ENCODE measurements around the gene KCNC4.

KCNC4 gene

DNA sequence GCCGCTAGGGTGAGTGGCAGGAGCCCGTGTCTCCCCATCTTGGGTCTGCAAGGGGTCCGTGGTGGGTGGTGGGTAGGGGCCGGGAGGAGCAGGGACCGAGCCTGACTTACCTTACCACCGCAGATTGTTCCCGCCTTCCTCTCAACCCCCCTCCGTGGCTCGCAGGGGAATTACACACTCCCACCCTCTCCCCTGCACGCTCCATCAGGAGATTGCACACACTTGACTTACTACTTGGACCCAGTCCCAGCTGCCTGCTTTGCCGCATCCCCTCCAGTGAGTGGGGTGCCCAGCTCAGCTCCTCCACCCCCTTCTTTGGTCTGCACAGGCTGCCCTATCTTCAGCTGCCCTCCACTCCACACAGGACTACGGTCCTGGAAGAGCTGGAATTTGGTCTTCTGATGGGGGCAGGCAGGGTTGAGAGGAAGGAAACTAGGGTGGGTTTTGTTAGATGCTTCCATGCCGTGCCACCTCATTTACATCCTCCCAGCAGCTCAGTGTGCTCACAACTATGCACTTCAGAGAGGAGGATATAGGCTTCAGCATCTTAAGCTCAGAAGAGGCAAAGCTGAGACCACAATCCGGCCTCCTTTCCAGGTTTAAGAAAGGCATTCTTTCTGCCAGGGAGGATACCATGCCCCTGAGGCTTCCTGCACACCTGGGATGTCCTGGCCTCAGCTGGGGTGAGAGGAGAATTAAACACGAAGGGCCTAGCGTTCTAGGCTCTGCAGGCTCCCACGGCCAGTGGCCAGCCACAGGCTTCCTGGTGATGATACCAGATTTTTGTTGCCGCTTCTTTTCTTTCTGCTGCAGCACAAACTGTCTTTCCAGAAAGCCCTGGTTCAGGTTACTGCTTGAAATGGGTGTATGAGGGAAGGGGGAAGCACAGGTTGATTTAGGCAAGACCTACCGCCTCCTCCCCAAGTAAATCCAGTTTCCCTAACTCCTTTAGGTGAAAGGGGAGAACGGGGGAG is 2.3 kb downstream of the KCNC4 start:
- DNase-seq, result no peak

DNA sequence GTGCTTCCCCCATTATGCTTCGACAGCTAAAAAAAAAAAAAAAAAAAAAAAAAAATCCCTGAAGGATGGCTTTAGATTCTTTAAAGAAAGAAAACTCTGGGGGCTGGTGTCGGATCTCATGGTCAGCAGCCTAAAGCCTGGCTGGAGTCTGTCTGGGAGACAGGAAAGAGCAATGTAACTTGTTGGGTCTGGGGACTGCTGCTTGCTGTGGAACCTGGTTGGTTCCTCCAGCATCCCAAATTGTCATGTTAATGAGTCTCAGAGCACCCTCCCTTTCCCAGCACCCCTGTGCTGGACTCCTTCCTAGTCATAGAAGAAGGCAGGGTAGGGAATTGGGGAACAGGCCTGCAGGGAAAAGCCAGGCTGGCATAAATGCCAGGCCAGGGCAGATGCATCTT is 3.0 kb downstream of the KCNC4 start:
- DNase-seq, result no peak

DNA sequence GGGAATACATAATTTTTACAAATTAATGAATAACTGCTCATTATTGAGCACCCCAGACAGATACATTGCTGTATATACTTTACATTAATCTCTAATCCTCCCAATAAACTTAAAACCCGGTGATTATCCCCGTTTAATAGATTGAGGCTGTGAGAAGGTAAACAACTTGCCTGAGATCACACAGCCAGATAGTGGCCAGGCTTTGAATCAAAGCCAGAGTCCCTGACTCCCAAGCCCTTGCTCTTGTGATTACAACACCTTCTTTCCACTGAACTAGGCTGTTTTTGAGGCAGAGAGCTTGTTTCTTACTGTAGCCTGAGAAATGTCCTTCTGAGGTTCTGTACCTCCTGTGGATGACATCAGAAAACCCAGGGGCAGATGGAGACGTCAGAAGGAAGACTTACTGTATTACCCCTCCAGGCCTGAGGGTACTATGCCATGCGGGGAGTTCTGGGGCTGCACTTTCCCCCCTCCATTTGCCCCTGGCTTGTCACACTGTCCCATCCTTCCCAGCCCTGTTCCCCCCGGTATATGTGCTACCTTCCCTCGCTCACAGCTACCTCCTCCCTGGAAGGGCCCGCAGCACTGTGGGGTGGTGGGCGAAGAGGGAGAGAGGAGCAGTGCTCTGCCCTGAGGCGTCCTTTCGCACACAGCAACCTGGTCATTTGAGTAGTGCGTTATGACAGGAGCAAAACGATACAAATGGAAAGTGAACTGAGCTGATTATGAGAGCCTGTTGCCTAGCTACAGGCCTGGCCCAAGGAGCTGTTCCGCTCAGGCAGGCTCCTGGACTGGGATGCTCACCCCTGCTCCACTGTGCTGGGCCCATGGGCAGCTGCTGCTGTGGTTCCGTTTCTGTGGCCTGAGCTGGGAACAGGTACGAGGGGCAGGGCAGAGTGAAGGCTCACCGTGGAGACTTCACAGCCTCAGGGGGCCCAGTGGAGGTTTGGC is 4.6 kb downstream of the KCNC4 start:
- DNase-seq, result no peak

DNA sequence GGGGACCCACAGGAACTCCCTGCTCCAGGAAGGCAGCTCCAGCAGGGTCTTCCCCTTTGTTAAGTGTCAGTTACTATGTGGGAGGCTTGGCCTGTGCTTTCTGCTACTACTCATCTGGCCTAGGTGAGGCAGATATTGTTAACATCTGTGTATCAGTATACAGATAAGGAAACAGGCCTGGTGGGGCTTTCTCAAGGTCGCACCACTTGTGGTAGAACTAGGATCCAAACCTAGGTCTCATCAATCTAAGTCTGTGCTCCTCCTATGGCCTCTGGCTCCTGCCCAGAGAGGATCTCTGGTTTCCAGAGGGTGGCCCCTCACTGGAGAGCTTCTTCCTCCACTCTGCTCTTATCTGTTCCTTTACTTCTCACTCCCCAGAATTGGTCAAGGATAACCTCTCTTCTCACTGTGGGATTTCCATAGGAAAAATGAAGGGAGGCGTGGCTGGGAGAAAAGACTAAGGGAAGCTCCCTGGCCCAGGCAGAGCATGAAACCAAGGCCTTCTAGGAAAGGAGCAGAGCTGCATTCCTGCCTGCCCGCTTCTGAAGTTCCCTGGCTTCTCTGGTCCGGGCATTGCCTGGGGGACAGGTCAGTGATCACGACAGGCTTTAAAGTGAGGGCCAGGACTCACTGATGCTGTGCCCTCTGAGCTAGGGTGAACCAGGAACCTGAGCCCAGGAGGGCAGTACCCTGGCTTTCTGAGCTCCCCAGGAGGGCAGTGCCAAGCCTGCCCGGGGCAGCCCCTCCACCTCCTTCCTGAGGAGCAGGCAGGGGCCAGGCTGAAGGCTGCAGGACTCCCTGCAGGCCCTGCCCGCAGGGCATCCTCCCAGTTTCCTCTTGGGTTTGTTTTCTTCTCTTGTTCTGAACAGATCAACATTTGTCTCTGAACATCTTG is 5.8 kb downstream of the KCNC4 start:
- DNase-seq, result no peak

DNA sequence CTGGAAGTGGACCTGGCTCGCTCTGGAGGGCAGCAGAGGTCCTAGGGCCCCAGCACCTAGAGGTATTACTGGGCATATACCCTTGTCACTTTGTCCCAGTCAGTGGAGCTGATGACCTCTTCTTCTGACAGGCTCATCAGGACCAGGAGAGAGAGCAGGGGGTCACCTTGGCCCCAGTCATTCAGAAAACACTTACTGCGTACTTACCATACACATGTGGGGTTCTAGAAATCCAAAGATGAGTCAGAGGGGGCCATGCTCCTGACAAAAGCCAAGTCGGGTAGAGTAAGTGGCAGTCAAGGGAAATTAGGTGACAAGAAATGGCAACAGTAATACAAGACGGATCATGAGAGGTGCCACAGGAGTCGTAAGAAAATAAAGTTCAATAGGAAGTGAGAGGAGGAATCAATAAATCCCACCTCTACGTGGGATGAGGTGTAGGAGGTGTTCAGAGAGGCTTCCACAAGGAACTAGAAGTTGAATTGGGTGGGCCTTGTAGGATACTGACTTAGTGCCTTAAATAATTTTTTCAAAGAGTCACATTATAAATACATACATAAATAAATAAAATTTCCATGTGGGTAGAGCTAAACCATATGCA is 6.8 kb downstream of the KCNC4 start:
- no peak for DNase-seq

DNA sequence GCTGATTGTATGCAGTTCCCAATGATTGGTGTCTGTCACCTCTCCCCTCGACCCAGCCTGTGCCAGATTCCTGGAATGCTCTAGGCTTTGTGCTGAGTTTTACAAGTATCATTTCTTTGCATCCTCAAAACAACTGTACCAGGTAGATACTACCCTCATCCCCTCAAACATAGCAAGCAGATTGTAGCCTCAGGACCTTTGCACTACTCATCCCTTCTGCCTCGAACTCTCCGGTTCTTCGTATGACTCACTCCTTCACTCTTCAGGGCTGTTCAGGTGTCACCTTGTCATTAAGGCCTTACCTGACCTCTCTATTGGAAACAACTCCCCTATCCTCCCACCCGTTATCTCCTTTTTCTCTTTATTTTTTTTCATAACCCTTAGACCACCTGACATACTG is 8.0 kb downstream of the KCNC4 start:
- DNase-seq, result no peak

DNA sequence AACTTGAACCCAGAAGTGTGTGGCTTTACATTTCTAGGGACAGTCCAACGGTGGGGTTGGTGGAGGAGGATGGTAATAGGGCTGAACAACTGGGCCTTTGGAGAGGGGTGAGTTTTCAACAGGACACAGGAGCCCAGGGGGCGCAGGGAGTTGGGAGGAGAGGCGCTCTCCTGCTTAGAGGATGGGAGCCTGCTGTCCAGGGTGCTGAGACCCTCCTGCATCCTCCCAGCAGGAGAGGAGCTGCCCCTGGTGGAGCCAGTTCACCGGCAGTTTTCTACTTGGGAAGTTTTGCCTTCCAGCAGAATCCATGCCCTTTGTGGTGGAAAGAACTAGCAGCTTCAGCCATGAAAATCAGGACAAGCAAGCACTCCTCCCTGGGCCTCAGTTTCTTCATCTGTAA is 8.6 kb downstream of the KCNC4 start:
- DNase-seq, result no peak

DNA sequence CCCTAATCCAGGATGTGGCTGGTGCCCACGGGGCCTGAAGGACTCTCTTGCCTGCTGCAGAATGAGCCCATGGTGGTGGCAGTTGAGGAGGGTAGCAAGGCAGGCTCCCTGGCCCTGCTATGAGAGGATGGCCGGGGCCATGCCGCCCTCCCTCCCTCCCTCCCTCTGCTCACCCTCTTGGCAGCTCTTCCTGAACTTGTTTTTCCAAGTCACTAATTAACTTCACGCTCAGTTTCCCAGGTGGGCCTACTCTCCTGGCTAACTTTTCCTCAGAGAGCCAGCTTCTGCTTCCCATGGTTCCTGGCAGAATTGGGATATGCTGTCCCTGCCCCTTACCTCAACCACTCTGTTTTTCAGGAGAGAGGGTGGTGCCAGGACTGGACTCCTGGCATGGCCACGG is 10.2 kb downstream of the KCNC4 start:
- DNase-seq, result no peak

DNA sequence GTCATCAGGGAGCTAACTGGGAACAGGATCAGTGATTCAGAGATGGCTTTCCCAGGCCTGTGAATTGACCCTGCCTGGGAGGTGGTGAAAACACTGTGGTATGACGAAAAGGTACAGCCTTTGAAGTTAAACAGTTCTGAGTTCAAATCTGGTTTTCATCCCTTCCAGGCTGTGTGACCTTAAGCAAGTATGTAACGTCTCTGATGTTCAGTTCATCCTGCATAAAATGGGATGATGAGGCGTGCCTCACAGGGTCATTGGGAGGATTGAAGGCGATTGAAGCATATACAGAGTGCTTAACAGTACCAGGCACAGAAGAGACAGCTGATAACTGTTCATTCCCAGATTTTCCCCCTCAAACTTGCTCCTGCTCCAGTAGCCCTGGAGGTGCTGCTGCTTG is 11.0 kb downstream of the KCNC4 start:
- no peak for DNase-seq

DNA sequence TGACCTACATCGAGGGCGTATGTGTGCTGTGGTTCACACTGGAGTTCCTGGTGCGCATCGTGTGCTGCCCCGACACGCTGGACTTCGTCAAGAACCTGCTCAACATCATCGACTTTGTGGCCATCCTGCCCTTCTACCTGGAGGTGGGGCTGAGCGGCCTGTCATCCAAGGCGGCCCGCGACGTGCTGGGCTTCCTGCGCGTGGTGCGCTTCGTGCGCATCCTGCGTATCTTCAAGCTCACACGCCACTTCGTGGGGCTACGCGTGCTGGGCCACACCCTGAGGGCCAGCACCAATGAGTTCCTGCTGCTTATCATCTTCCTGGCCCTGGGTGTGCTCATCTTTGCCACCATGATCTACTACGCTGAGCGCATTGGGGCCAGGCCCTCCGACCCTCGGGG is 13.0 kb downstream of the KCNC4 start:
- no peak for DNase-seq

DNA sequence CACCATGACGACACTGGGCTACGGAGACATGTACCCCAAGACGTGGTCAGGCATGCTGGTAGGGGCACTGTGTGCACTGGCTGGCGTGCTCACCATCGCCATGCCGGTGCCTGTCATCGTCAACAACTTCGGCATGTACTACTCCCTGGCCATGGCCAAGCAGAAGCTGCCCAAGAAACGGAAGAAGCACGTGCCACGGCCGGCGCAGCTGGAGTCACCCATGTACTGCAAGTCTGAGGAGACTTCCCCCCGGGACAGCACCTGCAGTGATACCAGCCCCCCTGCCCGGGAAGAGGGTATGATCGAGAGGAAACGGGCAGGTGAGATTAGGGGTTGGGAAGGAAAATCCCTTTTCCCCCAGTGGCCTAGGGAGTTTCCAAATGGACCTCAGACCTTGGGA is 13.5 kb downstream of the KCNC4 start:
- DNase-seq, result no peak

DNA sequence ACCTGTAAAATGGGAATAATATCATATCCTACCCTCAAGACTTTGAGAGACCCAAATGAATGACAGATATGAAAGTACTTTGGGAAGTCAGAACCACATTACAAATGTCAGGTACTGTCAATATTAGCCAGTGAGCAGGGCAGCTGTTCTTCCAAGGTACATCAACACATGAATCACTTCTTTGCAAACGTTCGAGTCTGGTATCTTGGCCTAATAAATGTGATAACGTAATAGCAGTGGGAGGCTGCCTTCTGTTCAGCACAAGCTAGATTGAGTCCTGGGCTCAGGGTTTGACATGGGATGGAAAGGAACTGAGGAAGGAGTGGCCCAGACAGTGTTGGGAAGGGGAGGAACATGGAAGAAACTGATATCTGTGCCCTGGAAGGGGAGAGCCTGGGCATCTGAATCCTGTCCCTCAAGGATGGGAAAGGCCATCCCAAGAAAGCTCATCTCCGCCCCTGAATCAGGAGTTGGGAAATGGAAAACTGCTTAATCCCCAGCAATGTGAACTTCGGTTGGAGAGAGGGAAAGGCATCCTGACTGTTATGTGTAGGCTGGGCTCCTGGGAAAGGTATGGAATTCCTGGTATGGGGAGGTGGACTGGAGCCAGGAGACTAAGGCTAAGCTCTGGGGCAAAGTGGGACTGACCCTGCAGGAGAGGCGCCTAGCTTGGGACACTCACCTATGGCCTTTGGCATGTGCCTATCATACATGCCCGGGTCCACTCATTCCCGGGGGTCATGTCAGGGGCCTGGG is 14.3 kb downstream of the KCNC4 start:
- DNase-seq, result no peak

DNA sequence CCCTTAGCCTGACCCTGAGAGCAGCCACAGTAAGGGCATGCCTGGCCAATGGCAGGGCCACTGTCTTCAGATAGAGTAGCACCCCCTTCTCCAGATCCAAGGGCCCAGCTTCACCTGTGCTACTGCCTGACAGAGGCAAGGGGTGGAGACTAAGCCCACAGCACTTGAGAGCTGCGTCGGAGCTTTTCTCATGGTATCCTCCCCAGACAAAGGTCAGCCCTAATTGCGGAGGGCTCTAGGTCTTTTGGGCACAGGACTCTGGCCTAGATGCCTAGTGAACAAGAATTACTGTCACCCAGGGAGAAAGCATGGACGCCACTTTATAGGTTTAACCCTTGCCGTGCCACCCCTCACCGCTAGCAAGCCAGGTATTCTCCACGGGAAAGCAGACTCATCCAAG is 15.1 kb downstream of the KCNC4 start:
- DNase-seq, result no peak

DNA sequence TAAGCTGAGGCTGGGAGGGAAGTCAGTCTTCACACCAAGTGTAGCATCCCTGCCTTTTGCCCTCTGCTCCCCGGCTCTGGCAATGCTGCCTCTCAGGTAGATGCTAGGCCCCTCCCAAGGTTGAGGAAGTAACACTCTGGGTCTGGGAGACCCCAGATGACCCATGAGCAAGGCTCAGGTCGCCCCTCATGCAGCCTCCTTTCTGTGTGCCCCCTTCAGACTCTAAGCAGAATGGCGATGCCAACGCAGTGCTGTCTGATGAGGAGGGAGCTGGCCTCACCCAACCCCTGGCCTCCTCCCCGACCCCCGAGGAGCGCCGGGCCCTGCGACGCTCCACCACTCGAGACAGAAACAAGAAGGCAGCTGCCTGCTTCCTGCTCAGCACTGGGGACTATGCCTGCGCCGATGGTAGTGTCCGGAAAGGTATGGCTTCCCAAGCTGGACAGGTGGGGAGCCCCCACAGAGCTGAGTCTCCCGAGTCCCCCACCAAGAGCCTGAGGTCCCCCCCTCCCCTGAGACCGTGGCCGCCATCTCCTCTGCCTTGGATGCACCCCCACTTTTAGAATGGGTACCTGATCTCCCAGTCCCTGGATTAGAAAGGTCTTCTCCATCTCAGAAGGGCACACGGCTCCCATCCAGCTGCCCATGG is 15.8 kb downstream of the KCNC4 start:
- no peak for DNase-seq

DNA sequence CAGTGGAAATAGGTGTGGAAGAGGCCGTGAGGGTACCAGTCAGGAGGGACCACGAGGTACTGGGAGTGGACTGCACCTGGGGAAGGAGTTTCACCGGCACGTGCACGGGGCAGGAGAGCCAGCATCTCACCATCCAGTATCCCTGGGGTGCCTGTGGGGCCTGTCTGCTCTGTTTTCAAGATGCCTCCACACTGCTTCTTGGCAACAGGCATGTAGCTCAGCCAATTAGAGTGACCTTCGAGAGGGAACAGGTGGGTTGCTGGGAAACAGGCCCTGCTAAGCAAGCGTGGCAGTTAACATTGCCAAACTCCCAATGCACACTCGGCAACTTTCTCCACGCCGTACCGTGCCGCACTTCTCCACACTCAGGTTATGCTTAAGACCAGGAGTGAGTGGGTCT is 17.7 kb downstream of the KCNC4 start:
- no peak for DNase-seq

DNA sequence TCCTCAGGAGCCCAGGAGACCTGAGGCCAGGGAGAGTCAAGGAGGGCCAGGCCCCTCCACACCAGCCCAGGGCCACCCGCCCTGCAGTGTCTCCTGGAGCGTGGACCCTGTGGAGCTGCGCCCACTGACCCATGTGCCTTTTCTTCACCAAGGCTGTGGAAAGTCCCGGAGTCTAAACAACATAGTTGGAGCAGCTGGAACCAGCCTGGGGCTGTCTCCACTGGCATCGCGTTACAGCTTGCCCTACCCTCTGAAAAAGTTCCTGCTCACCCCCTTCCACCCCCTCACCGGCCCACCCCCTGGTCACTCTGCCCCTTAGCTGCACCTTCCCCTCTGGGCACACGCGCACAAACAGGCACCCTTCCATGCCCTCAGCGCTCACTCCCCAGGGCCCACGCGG is 18.3 kb downstream of the KCNC4 start:
- no peak for DNase-seq

DNA sequence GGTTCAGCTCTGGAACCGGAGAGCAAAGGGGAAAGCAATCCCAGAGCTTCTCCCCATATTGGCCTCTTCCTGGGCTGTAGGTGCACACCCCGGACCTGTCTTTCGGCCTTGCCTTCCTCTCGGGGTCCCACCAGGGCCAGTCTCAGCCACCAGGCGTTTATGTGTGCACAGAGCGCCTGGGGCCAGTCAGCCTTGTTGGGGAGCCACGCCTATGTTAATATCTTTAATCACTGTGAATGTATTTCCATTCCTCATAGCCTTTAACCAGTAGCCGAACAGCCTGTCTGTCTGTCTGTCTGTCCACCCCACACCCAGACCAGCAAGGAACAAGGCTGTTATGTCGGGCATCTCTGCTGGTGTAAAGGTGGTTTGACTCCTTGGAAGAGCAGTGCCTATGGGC is 18.8 kb downstream of the KCNC4 start:
- DNase-seq, result no peak

DNA sequence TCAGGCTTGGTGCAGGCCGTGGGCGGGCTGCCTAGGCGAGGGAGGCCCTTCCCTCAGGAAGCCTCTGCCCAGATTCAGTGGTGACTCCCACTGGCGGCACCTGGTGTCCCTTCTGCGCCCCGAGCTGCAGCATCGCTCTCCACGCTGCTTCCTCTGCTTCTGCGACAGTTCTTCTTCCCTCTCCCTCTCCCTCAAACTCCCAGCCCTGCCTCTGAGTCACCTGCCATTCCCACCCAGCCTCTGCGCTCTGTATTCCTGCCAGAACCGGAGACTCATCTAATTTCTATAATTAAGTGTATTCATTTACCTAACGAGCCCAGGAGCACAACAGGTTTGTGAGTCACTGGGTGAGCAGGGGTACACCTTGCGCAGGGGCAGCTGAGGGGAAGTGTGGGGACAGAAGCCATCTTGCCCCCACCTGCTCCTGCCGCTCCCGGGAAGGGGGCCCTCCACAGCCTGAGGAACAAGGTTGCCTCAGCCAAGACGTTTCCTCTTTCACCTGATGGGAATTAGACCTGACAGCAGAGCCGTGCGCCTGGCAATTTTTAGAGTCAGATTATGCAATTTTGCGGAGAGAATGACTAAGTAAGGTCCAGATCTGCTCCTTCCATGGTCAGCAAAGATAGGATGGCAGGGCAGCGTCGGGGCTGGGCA is 19.4 kb downstream of the KCNC4 start:
- DNase-seq, result no peak

DNA sequence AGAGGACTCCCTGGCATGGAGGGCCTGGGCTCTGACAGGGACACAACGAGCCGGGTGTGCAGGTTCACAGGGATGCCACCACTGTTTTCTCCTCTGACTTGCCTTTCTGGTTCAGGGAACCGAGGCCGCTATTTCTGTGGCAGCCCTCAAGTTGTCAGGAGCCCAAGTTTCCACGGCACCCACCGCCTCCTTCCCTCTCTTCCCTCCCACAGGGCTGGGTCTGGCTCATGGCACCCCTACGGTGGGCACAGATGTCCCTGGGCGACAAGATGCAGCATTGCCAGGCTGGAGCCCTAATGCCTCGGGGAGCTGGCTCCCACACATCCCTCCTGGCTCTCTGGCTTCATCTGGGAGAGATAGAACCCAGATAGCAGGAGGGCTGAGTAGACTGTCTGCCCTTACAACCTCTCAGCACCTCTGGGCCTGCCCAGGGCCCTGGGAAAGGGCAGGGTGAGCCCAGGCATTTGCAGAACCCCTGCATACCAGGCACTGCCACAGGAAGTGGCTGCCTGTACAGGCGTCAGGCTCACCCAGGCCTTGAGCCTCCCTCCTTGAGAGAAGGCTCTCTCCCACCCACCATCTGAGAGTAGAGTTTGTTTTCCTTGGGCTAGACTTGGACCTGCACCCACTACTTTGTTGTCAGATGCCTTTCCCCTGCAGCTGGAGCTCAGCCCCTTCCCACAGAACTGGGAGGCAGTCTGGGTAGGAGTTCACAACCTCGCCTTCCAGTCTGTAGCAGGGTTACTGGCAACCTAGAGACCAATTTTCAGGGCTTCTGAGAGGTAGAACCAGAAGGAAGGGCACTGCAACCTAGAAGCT is 20.5 kb downstream of the KCNC4 start:
- DNase-seq, result no peak

DNA sequence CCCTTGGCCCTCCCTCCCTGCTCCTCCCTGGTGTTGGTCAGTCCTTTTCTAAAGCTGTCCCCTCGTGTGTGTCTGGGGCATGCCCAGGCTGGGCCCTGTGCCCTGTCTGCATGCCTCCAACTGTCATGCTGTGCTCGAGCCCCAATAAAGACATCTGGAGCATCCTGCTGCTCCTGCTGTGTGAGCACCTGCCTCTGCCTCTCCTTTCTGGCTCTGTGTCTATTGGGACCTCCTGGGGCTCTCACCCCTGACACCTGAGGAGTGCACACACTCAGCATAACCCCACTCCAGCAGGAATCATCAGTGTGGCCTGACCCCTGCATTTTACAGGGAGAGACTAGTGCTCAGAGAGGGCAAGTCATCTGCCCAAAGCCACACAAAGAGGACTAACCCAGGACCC is 23.7 kb downstream of the KCNC4 start:
- DNase-seq, result no peak

Data from activated naive CD4-positive, alpha-beta T cell treated with anti-CD3 and anti-CD28 coated beads, Interleukin-2, amount 50 U/mL, for 16 hours (primary cell).